ENCODE measurements around the gene PFN4. TPM values are rescaled to one million over a fixed set of nuclear protein-coding genes. Genes with fewer than 3 reads are reported as not detected.

Gene PFN4
- total RNA-seq, 2 donors from 2014 or later: 0.73 TPM; not detected in 1

DNA sequence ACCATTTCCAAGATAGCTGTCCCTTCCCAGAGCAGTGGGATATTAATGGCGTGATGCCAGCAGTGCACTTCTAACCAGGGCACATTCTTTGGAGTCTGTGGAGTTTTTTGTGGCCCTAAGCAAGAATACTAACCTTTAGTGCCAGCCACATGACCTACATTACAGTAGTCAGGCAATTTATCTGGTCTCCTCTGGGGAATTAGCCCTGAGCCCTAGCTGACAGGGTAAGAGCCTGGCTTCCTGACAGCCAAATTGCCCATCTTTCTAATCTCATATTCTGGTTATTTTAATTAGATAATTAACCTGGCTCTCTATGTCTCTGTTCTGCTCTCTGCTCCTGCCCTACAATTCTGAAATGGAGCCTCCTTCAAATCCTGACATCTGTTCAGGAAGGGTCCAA, 5.2 kb downstream of the PFN4 start:
- WGBS, 2 experiments (ENCODE audit: insufficient coverage in 1 of 2, insufficient read length in 1 of 2): 82 to 100% methylated on average over 1 of the region's 1 CpG

DNA sequence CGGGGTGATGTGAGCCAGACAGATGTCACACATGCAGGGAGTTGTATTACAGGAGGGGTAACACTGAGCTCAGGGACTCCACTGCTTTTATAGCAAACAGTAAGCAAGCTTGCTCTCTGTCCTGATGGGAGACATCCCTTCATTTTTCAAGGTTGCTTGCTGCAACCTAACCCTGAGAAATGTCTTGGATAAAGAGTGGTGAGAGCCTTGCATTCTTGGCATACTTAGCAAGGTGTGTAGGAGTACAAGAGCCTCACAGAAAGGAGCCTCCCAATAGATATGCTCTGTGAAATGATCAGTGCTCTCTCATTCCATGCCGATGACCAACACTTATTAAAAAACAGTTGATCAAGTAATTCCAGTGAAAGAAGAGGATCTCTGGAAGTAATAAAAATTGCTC, 8.1 kb downstream of the PFN4 start:
- no peak overlapping the region for H3K4me3 Mint-ChIP-seq
- H3K27ac Mint-ChIP-seq: no peak overlapping the region
- Histone ChIP-seq H3K27ac (ENCODE audit: low read depth, low read length) (no peak overlapping the region), H3K4me1 (ENCODE audit: control insufficient read depth, insufficient read depth, low read length) (no peaks in the 10 kb centered on the region), H3K4me3 (ENCODE audit: low read length) (no peak overlapping the region), H3K36me3 (ENCODE audit: control insufficient read depth, insufficient read depth, low read length) (no peaks in the 10 kb centered on the region), H3K9ac (ENCODE audit: extremely low read depth, low read length, poor library complexity, severe bottlenecking) (no peak overlapping the region), H3K27me3 (ENCODE audit: control insufficient read depth, insufficient read depth, low read length, poor library complexity, severe bottlenecking) (no peaks in the 10 kb centered on the region), H3K9me3 (ENCODE audit: control insufficient read depth, low read length) (peaks cover 19% of the 10 kb centered on the region)
- WGBS, 2 experiments (ENCODE audit: insufficient coverage in 1 of 2, insufficient read length in 1 of 2): 47 to 100% methylated on average over 1 to 2 of the region's 2 CpGs
- DNase-seq: no peak
- H3K27me3 Mint-ChIP-seq (ENCODE audit: insufficient read depth): no peaks in the 10 kb centered on the region
- H3K4me1 Mint-ChIP-seq: no peaks in the 10 kb centered on the region
- no peaks in the 10 kb centered on the region for H3K36me3 Mint-ChIP-seq (ENCODE audit: low read depth)
- TF ChIP-seq CTCF (conservative IDR thresholded peaks at IDR 0.05): no peak
- H3K9me3 Mint-ChIP-seq: peaks cover 18% of the 10 kb centered on the region

More for the DNA sequence above, 5.2 kb downstream of the PFN4 start:
- DNase-seq: no peak
- Histone ChIP-seq H3K9ac (ENCODE audit: extremely low read depth, low read length, poor library complexity, severe bottlenecking) (no peak overlapping the region), H3K27ac (ENCODE audit: low read depth, low read length) (no peak overlapping the region), H3K4me1 (ENCODE audit: control insufficient read depth, insufficient read depth, low read length) (no peaks in the 10 kb centered on the region), H3K9me3 (ENCODE audit: control insufficient read depth, low read length) (peaks cover 19% of the 10 kb centered on the region), H3K27me3 (ENCODE audit: control insufficient read depth, insufficient read depth, low read length, poor library complexity, severe bottlenecking) (no peaks in the 10 kb centered on the region), H3K4me3 (ENCODE audit: low read length) (no peak overlapping the region), H3K36me3 (ENCODE audit: control insufficient read depth, insufficient read depth, low read length) (no peaks in the 10 kb centered on the region)
- no peaks in the 10 kb centered on the region for H3K36me3 Mint-ChIP-seq (ENCODE audit: low read depth)
- no peak overlapping the region for H3K4me3 Mint-ChIP-seq
- H3K4me1 Mint-ChIP-seq: no peaks in the 10 kb centered on the region
- H3K27ac Mint-ChIP-seq: no peak overlapping the region
- H3K9me3 Mint-ChIP-seq: peaks cover 18% of the 10 kb centered on the region
- H3K27me3 Mint-ChIP-seq (ENCODE audit: insufficient read depth): no peaks in the 10 kb centered on the region
- TF ChIP-seq CTCF (conservative IDR thresholded peaks at IDR 0.05): no peak

DNA sequence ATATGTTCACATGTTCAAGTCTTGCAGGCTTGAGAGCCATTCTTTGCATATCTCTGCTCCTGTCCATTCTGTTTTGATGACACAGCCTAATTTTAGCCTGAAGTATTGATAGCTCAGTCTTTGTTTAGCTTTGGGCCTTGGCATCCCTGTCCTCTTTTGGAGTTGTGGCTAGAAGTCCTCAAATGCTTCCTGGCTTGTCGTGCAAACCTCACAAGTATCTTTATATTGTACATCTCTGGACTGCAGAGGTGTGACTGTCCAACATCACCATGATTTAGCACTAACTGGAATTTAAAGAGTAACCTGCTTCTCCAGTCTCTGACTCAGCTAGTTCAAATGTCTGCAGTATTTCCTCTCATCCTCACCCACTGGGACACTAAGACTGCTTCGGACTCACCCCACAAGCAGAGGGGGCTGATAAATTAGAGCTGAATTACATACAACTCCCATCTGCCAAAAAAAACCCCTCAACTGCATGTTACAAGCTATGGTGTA, 11.7 kb downstream of the PFN4 start:
- no peaks in the 10 kb centered on the region for H3K4me1 Mint-ChIP-seq
- H3K27ac Mint-ChIP-seq: no peak overlapping the region
- Histone ChIP-seq H3K9me3 (ENCODE audit: control insufficient read depth, low read length) (peaks cover 19% of the 10 kb centered on the region), H3K36me3 (ENCODE audit: control insufficient read depth, insufficient read depth, low read length) (no peaks in the 10 kb centered on the region), H3K4me3 (ENCODE audit: low read length) (no peak overlapping the region), H3K27ac (ENCODE audit: low read depth, low read length) (no peak overlapping the region), H3K9ac (ENCODE audit: extremely low read depth, low read length, poor library complexity, severe bottlenecking) (no peak overlapping the region), H3K27me3 (ENCODE audit: control insufficient read depth, insufficient read depth, low read length, poor library complexity, severe bottlenecking) (no peaks in the 10 kb centered on the region), H3K4me1 (ENCODE audit: control insufficient read depth, insufficient read depth, low read length) (no peaks in the 10 kb centered on the region)
- TF ChIP-seq CTCF (conservative IDR thresholded peaks at IDR 0.05): no peak
- H3K27me3 Mint-ChIP-seq (ENCODE audit: insufficient read depth): no peaks in the 10 kb centered on the region
- no peaks in the 10 kb centered on the region for H3K36me3 Mint-ChIP-seq (ENCODE audit: low read depth)
- no peak overlapping the region for H3K4me3 Mint-ChIP-seq
- H3K9me3 Mint-ChIP-seq: peaks cover 33% of the 10 kb centered on the region
- DNase-seq: no peak
- 85 to 100% methylated on average over 1 to 2 of the region's 2 CpGs for WGBS, 2 experiments (ENCODE audit: insufficient coverage in 1 of 2, insufficient read length in 1 of 2)

All from endodermal cell (in vitro differentiated cells).